K562 (cell line): ENCODE results near the gene ZNF519. TPM values are rescaled to one million over a fixed set of nuclear protein-coding genes. Genes with fewer than 3 reads are reported as not detected.
A peak's percentile ranks its signal among the peaks of the same experiment; 100 is the strongest.

Experiments used
- ATAC-seq: fragments of 200-7000 bp; cut with Tn5 transposase; 3 replicates; pipeline ENCODE4 v1.9.1; 2020; ENCODE audit warnings: moderate library complexity
- BruUV-seq: library from RNA; stranded (reverse); fragments of 400-500 nt; replicated peaks from 2 replicates; lab custom pipeline; 2021; lab: Mats Ljungman, UMichigan
- CTCF ChIA-PET: fragments of 300-600 bp; formaldehyde crosslinking; extraction: SDS; loops from one replicate; lab custom pipeline; 2021; ENCODE audit warnings: low intra/inter-chr PET ratio; lab: Yijun Ruan, JAX
- POLR2A ChIA-PET: fragments of 300-600, 350-650 bp; sonication (Branson Sonifier 250); formaldehyde crosslinking; extraction: SDS; loops from one replicate; lab custom pipeline; 2021; ENCODE audit warnings: antibody characterized with exemption, inconsistent platforms; lab: Yijun Ruan, JAX
- DNase-seq, 4 experiments: peaks; one replicate each; pipeline versions ENCODE4 v3.0.0 to v3.0.0-alpha.2; 2011 to 2018; ENCODE audit warnings: low spot score in 3 of 4, mixed read lengths in 3 of 4; ENCODE audit errors: extremely low read depth in 1 of 4
- FAIRE-seq: peaks from 2 replicates; lab custom pipeline; 2011; peaks lifted over from hg19 to GRCh38; lab: Jason Lieb, UNC
- H2AFZ ChIP-seq: 2 replicates; pipeline ENCODE4 v1.6.0; 2011; ENCODE audit warnings: low read depth, low read length, control low read depth, inconsistent platforms
- H3K27ac ChIP-seq: fragments of 200-600 bp; 3 replicates; pipeline ENCODE4 v1.8.0; 2011; ENCODE audit warnings: low read depth, mild to moderate bottlenecking, control low read depth, inconsistent platforms, low read length, moderate library complexity, mixed read lengths; ENCODE audit errors: extremely low read depth
- H3K27me3 ChIP-seq, 2 experiments: fragments of 300-600 bp in 1 of 2; 2 replicates in 1 of 2; 3 replicates in 1 of 2; pipeline versions ENCODE4 v1.6.0 to v1.8.0; 2011; ENCODE audit warnings: inconsistent platforms in 2 of 2, low read length in 2 of 2, mild to moderate bottlenecking in 1 of 2, mixed read lengths in 1 of 2, moderate library complexity in 1 of 2; ENCODE audit not compliant: control insufficient read depth in 2 of 2, insufficient read depth in 2 of 2
- H3K36me3 ChIP-seq: fragments of 300-600 bp; 3 replicates; pipeline ENCODE4 v1.8.0; 2011; ENCODE audit warnings: mild to moderate bottlenecking, low read length, inconsistent platforms; ENCODE audit not compliant: control insufficient read depth, insufficient read depth
- H3K4me1 ChIP-seq, 2 experiments: fragments of 200-600 bp in 1 of 2; replicated peaks in 1 of 2; 2 replicates in 1 of 2; 3 replicates in 1 of 2; pipeline versions ENCODE4 v1.5.1 to v1.8.0; 2011; ENCODE audit warnings: inconsistent platforms in 2 of 2, low read length in 2 of 2, mild to moderate bottlenecking in 1 of 2, mixed read lengths in 1 of 2, moderate library complexity in 1 of 2; ENCODE audit not compliant: control insufficient read depth in 2 of 2, insufficient read depth in 2 of 2
- H3K4me2 ChIP-seq: 2 replicates; pipeline ENCODE4 v1.6.1; 2011; ENCODE audit warnings: low read length, control low read depth, inconsistent platforms, mixed read lengths; ENCODE audit not compliant: insufficient read depth
- H3K4me3 ChIP-seq: fragments of 200-600 bp; sonication (generic), shearing (Covaris generic); 2 replicates; pipeline ENCODE4 v1.5.1; 2016; ENCODE audit warnings: control low read depth, inconsistent platforms
- H3K79me2 ChIP-seq: fragments of 200-600 bp; 3 replicates; pipeline ENCODE4 v1.8.0; 2011; ENCODE audit warnings: low read length, inconsistent platforms; ENCODE audit not compliant: control insufficient read depth, insufficient read depth
- H3K9ac ChIP-seq, 2 experiments: 2 replicates each; pipeline versions ENCODE4 v1.6.0 to v1.6.1; 2011; ENCODE audit warnings: low read depth in 2 of 2, low read length in 2 of 2, control low read depth in 1 of 2, inconsistent platforms in 1 of 2, mild to moderate bottlenecking in 1 of 2, mixed read lengths in 1 of 2; ENCODE audit not compliant: insufficient read depth in 1 of 2
- H3K9me1 ChIP-seq: one replicate; pipeline ENCODE4 v1.6.0; 2011; ENCODE audit warnings: inconsistent platforms, mild to moderate bottlenecking, low read length, moderate library complexity; ENCODE audit not compliant: control insufficient read depth, insufficient read depth
- H3K9me3 ChIP-seq: replicated peaks from 2 replicates; pipeline ENCODE4 v1.5.1; 2011; ENCODE audit warnings: low read depth, low read length, inconsistent platforms; ENCODE audit not compliant: control insufficient read depth, insufficient read depth
- H4K20me1 ChIP-seq: replicated peaks from 2 replicates; pipeline ENCODE4 v1.6.1; 2011; ENCODE audit warnings: low read length, inconsistent platforms, mixed read lengths; ENCODE audit not compliant: control insufficient read depth, insufficient read depth
- C11orf30 ChIP-seq: fragments of 450-650 bp; IDR thresholded peaks from 2 replicates; pipeline ENCODE4 v1.6.1; 2016; ENCODE audit warnings: low read depth, mild to moderate bottlenecking
- CBFB ChIP-seq: sonication (generic); formaldehyde crosslinking; IDR thresholded peaks from 2 replicates; pipeline ENCODE4 v1.4.0; 2020; ENCODE audit warnings: mild to moderate bottlenecking, missing genetic modification reagents
- CBX2 ChIP-seq: fragments of 200-600 bp; sonication (generic); IDR thresholded peaks from one replicate; pipeline ENCODE4 v1.6.1; 2012; ENCODE audit warnings: mild to moderate bottlenecking, low read length, inconsistent platforms; ENCODE audit not compliant: insufficient read depth, poor library complexity, severe bottlenecking
- EHMT2 ChIP-seq: fragments of 450-650 bp; IDR thresholded peaks from 2 replicates; pipeline ENCODE4 v1.6.1; 2018; ENCODE audit warnings: antibody characterized with exemption
- EP300 ChIP-seq: IDR thresholded peaks from 2 replicates; pipeline ENCODE4 v1.6.1; 2012; ENCODE audit warnings: low read length, improper control_type of control experiment
- MAFF ChIP-seq: IDR thresholded peaks from 2 replicates; pipeline ENCODE4 v1.6.1; 2012; ENCODE audit warnings: low read length, improper control_type of control experiment
- MAFG ChIP-seq: fragments of 450-650 bp; conservative IDR thresholded peaks from 2 replicates; pipeline ENCODE4 v1.6.1; 2016; ENCODE audit warnings: missing genetic modification characterization, missing compliant biosample characterization
- MAFK ChIP-seq: IDR thresholded peaks from 2 replicates; pipeline ENCODE4 v1.6.1; 2011; ENCODE audit warnings: low read length, improper control_type of control experiment
- RAD51 ChIP-seq: fragments of 450-650 bp; IDR thresholded peaks from 2 replicates; pipeline ENCODE4 v1.7.1; 2016; ENCODE audit warnings: low read depth, mild to moderate bottlenecking, borderline replicate concordance
- ZNF212 ChIP-seq: fragments of 450-650 bp; formaldehyde crosslinking; IDR thresholded peaks from 2 replicates; pipeline ENCODE4 v1.4.0; 2020; ENCODE audit warnings: mild to moderate bottlenecking
- ZNF316 ChIP-seq: fragments of 450-650 bp; IDR thresholded peaks from 2 replicates; pipeline ENCODE4 v1.6.1; 2016
- WGBS: fragments of 100-300 bp; shearing (Covaris generic); methylation state at CpG from one replicate; pipeline ENCODE4 v1.1.6; 2016; ENCODE audit warnings: low coverage, mixed read lengths; ENCODE audit not compliant: insufficient coverage; ENCODE audit errors: missing lambda C conversion rate; 5-methylcytosine and 5-hydroxymethylcytosine counted together
- in situ Hi-C: fragments of 300-500 bp; cut with MboI; formaldehyde crosslinking; loops from 4 replicates; pipeline ENCODE4 v1.15.0; 2018; ENCODE audit warnings: inconsistent platforms, mixed read lengths
- intact Hi-C: fragments of 100-400 bp; cut with micrococcal nuclease; formaldehyde crosslinking; loops from 2 replicates; pipeline ENCODE4 v1.14.2; 2022
- polyA plus RNA-seq, 8 experiments: library from polyadenylated mRNA; depleted of rRNA in 4 of 8; stranded (reverse) in 5 of 8; unstranded in 3 of 8; fragments of >200 nt; fragmentation: Nextera tagmentation in 2 of 8; fragmentation: Illumina TruSeq in 1 of 8; extraction: Ambion mirVana in 2 of 8; extraction: Trizol in 1 of 8; gene quantifications; 2 replicates each; pipeline versions ENCODE4 v1.2.1 to v1.2.3, GENCODE V29; 2011 to 2014; ENCODE audit warnings: inconsistent platforms in 1 of 8, missing spikeins in 1 of 8
- total RNA-seq, 7 experiments: library from RNA; depleted of rRNA in 6 of 7; stranded (reverse); fragments of >200 nt in 6 of 7; fragmentation: Illumina TruSeq in 2 of 7; extraction: Trizol in 2 of 7; gene quantifications; 2 replicates each; pipeline versions ENCODE4 v1.2.1 to v1.2.3, GENCODE V29; 2011 to 2021; ENCODE audit warnings: low replicate concordance in 1 of 7

ZNF519 gene
- total and polyA plus RNA-seq, 9 of the 15 experiments (the other 6 are each of a cell fraction or from before 2014, with no cell fraction given) = 5.1 to 15.1 (median 7.9) TPM

DNA sequence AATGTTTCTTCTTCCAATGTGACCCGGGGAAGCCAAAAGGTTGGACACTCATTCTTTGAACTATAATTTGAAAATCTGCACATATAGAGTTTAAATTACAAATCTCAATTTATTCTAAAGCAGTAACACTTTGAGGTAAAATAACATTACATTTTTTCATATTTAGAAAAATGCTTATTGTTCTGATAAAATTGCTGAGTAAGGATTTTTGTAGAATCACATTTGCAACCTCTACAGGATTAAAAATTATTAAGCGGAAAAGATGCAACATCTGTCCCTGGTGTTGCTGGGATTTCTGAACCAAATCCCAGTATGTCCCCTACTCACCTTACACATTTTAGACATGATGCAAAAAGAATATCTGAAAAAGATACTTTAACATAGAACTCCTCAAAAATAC is 10.1 kb downstream of the ZNF519 start:
- CTCF ChIA-PET = no interaction called here
- BruUV-seq = no TSS peak

GRCh38 chr18:14120926-14121325 is 11.3 kb downstream of the ZNF519 start:
- H3K27me3 ChIP-seq = no peaks in the 10 kb centered on the region
- no peak overlapping the region for H3K9ac ChIP-seq
- TF ChIP-seq CBX2 (no peak), CBFB (CRISPR knock-in tag) (no peak), ZNF212 (CRISPR knock-in tag) (no peak)
- ChIA-PET POLR2A (no interaction called here), CTCF (no interaction called here)
- H4K20me1 ChIP-seq = no peaks in the 10 kb centered on the region
- H3K9me1 ChIP-seq = no peaks in the 10 kb centered on the region
- no peaks in the 10 kb centered on the region; the same call in 2 of the 3 replicates for H3K79me2 ChIP-seq
- H3K36me3 ChIP-seq = 0 out of 3 replicates have a peak, but pooled peaks cover 5% of the 10 kb centered on the region
- FAIRE-seq (no peak), ATAC-seq (no peak), DNase-seq (no peak)
- in situ Hi-C loops (no loop called here), intact Hi-C loops (no loop called here)
- H2AFZ ChIP-seq = no peak overlapping the region
- H3K9me3 ChIP-seq = no peaks in the 10 kb centered on the region
- no peak overlapping the region for H3K4me3 ChIP-seq
- no peaks in the 10 kb centered on the region for H3K4me1 ChIP-seq
- no peak overlapping the region for H3K27ac ChIP-seq
- H3K4me2 ChIP-seq = no peak overlapping the region
- BruUV-seq = no TSS peak

More for the DNA sequence above, 10.1 kb downstream of the ZNF519 start:
- Histone ChIP-seq H2AFZ (no peak overlapping the region), H3K27ac (no peak overlapping the region), H3K4me2 (no peak overlapping the region), H3K79me2 (no peaks in the 10 kb centered on the region; the same call in 2 of the 3 replicates), H3K9me1 (no peaks in the 10 kb centered on the region), H3K4me3 (no peak overlapping the region), H4K20me1 (no peaks in the 10 kb centered on the region), H3K4me1 (no peaks in the 10 kb centered on the region), H3K36me3 (0 out of 3 replicates have a peak, but pooled peaks cover 5% of the 10 kb centered on the region), H3K9ac (no peak overlapping the region), H3K9me3 (no peaks in the 10 kb centered on the region), H3K27me3 (no peaks in the 10 kb centered on the region)
- ATAC-seq (no peak), FAIRE-seq (no peak), DNase-seq (no peak)
- POLR2A ChIA-PET = no interaction called here
- intact Hi-C loops = no loop called here
- peak; percentile 97 for TF ChIP-seq MAFF
- TF ChIP-seq EHMT2 = no peak
- TF ChIP-seq ZNF316 = peak; percentile 94
- peak; percentile 89 for TF ChIP-seq MAFG (tag)
- peak; percentile 86 for TF ChIP-seq C11orf30
- TF ChIP-seq RAD51 = no peak
- TF ChIP-seq MAFK = peak; percentile 99
- no peak for TF ChIP-seq EP300
- 64% methylated on average over 2 of the region's 2 CpGs for WGBS
- in situ Hi-C loops = no loop called here
